GM12872 (cell line): ENCODE results near the gene INPP5A.

Experiments
- TF ChIP-seq, protein P1 (sequence below): IDR thresholded peaks from 3 replicates; pipeline ENCODE4 v1.5.1; 2011; ENCODE audit warnings: low read depth, mild to moderate bottlenecking, low read length, moderate library complexity; ENCODE audit not compliant: insufficient read depth

INPP5A gene

DNA sequence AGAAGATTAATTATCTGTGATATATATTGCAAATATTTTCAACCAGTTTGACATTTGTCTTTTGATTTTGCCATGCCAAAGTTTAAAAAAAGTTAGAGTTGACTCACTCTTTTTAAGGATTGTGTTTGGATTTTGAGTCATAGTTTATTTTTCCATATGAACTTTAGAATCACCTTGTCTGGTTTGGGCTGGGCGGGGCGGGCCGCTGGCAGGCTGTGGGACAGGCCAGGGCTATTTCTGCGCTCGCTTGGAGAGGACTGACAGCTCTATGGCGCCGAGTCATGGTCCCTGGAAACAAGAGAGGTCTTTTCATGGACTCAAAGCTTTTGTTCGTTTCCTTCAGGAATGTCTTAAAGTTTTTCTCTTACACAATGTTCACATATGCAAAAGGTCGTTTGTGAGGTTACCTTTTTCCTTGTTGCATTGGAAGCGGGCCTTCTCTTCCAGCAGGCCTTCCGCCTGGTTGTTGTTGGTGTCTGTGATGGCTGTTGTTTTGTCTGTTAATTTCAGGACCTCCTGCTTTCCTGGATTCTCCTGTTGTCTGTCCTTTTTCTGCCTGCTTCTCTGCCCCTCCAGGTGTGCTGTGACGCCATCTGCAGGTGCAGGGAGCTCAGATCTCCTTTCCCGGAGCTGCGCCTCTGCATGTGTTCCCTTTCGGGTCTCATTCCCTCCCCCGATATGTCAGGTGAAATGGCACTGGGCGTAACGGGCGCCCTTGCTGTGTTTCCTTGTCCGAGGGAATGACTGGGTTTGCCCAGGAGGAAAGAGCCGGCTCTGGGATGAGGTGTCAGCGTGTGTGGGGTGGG is 53.8 kb downstream of the INPP5A start:
- TF ChIP-seq, protein P1, sequence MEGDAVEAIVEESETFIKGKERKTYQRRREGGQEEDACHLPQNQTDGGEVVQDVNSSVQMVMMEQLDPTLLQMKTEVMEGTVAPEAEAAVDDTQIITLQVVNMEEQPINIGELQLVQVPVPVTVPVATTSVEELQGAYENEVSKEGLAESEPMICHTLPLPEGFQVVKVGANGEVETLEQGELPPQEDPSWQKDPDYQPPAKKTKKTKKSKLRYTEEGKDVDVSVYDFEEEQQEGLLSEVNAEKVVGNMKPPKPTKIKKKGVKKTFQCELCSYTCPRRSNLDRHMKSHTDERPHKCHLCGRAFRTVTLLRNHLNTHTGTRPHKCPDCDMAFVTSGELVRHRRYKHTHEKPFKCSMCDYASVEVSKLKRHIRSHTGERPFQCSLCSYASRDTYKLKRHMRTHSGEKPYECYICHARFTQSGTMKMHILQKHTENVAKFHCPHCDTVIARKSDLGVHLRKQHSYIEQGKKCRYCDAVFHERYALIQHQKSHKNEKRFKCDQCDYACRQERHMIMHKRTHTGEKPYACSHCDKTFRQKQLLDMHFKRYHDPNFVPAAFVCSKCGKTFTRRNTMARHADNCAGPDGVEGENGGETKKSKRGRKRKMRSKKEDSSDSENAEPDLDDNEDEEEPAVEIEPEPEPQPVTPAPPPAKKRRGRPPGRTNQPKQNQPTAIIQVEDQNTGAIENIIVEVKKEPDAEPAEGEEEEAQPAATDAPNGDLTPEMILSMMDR, result no peak

DNA sequence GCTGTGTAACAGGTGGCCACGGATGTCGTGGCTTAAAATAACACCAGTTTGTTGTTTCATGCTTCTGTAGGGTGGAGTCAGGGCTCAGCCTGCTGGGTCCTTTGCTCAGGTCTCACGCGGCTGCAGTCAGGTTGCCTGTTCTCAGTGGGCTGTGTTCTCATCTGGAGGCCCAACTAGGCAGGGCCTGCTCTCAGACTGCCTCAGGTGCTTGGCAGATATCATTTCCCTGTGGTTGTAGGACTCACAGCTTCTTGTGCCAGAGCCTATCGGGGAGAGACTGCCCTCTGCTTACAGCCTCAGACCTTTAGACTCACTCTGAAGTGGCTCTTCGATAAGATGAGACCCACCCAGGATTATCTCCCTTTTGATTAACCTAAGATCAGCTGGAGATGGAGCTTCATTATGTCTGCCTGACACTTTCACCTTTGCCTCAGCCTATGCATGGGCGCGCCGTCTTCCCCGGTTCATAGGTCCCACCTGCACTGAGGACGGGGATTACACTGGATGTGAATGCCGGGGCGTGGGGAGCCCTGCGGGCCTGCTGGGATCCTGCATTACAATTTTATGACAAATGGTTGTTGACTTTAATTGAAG is 55.3 kb downstream of the INPP5A start:
- TF ChIP-seq, protein P1, result no peak

DNA sequence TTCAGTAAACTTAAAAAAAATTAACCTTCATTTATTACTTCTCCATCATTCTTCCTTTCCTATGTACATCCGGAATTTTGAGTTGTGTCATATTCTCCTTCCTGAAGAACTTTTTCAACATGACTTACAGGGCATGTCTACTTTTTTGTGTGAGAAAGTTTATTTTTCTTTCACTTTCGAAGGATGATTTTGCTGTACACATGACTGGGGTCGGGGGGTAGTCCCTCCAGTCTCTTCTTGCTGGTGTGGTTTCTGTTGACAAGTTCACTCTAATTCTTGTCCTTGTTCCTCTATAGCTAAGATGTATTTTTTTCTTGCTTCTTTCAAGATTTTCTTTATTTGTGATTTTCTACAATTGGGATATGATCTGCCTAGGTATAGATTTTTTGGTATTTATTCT is 55.8 kb downstream of the INPP5A start:
- TF ChIP-seq, protein P1, result no peak

DNA sequence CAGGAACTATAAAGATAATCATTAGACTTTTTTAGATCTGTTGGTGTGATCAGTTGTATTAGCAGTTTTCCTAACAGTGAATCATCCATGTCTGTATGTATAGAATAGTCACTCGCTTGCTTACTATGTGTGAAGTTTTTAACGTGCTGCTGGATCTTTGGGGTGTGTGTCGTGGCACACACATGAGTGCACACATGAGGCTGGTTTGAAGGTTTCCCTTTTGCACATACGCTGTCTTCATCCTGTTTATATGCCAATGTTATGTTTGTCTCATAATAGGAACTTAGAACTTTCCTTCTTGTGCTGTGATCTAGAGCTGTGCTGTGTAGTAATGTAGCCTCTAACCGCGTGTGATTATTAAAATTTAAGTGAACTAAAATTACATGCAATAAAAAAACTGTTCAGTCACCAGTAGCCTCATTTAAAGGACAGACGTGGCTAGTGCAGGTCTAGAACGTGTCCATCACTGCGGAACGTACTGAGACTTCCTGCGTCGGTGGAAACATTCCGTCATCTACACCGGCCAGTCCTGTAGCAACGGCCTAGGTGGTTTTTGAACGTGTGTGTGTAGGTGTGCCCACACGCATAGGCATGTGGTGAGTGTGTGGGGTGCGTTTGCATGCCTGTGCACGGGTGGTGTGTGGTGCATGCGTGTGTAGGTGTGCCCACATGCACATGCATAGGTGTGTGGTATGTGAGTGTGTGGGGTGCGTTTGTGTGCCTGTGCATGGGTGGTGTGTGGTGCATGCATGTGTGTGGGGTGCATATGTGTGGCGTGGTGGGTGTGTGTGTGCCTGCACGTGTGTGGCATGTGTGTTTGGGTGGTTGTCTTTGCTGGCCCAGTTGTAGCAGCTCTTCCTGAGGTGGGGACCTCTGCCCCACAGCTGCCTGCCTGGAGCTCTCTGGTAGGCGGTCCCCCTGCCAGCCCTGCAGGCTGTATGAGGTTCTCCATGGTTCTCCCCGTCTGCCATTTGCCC is 56.6 kb downstream of the INPP5A start:
- TF ChIP-seq, protein P1, result no peak

DNA sequence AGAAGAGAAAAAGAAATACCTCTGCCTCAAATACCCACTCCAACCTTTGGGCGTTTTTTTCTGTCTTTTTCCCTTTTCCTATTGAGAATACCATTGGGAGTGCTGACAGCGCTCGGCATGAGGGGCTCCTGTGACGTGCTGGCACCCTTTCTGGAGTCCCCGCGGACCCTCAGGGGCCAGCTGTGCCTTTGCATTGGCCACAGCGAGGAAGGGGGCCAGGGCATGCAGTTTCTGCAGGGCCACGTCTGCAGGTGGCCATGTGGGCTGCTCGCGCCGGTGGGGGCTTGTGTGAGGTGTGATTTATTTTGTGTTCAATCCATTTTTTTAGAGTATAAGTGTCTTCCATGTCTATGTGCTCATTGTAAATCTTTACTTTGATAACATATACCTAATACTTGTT is 57.4 kb downstream of the INPP5A start:
- TF ChIP-seq, protein P1, result no peak

DNA sequence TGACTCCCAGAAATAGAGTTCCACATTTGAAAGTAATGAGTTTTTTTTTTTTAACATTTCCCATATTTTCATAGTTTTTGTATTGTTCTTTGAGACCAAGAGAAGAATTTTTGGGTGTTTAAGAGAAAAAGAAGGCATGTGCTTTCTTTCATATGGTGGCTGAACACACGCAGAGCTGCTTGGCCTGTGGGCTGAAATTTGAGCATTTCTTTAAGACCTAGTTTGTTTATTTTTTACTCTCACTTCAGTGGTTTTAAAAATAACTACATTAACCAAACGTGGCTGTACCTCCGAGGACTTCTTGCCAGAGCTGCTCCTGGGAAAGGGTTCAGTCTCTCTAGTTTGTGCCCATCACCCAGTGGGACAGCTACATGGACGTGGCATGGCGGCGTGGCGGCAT is 58.3 kb downstream of the INPP5A start:
- TF ChIP-seq, protein P1, result no peak

DNA sequence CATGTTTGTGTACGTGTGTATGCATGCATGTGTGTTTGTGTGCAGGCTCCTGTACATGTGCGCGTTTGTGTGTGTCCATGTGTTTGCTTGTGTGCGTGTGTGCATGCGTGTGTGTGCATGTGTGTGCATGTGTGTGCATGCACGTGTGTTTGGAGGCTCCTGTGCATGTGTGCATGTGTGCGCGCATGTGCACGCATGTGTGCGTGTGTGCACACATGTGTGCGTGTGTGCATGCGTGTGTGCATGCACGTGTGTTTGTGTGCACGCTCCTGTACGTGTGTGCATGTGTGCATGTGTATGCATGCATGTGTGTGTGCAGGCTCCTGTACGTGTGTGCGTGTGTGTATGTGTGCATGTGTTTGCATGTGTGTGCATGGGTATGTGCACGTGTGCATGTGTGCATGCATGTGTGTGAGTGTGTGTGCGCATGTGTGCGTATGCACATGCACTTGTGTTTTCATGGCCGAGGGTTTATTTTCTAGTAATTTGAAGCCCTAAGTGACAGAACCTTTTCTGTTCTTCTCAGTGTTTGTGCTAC is 59.2 kb downstream of the INPP5A start:
- TF ChIP-seq, protein P1, result no peak
